HL-60/S4 treated with retinoic acid at 250 ng/mL for 4 days and 3 days (cell line): Measurements from ENCODE around the gene BORCS8.
"Not testable (repeated sequence)": the region's sequence is repeated elsewhere in the genome, so short reads cannot be mapped to it uniquely, and the experiment has no call there.

ENCODE experiments used
- in situ Hi-C: fragments of 300-500 bp; cut with MboI; formaldehyde crosslinking; loops from 2 replicates; pipeline ENCODE4 v1.7.0; 2022; ENCODE audit warnings: low sequenced_read_pairs

Gene BORCS8

DNA sequence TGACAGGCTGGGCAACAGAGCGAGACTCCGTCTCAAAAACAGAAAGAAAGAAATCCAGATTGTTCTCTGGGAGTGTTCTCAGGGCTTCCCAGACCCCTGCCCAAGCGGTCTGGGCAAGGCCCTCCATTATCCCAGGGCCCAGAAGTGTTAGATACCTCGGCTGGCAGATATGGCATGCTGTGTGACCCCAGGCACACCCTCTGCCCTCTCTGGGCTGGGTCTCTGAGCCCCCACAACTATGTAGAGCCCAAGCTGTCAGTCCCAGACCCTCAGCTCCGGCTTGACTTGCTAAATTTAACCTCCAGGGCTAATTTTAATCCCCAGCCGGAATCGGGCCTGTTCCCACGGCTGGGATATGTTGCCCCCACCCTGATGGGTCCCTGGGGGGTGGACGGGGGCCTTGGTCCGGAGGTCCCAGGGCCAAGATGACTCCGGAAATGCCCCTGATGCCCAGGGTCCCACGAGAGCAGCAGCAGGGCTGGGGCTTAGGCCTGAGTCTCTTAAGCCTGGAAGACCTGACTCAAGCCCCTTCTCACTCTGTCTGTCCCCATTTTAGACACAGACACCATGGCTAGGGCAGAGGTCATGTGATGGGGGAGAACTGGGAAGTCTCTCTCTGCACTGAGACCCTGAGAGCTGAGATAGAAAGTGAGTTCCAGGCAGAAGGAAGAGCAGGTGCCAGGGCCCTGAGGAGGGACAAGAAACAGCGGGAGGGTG lies 39.1 kb downstream of the BORCS8 start:
- in situ Hi-C loops: loop anchor here (25.0 kb wide), 1 partner anchor 334 kb away; no protein-coding TSS in a partner anchor

DNA sequence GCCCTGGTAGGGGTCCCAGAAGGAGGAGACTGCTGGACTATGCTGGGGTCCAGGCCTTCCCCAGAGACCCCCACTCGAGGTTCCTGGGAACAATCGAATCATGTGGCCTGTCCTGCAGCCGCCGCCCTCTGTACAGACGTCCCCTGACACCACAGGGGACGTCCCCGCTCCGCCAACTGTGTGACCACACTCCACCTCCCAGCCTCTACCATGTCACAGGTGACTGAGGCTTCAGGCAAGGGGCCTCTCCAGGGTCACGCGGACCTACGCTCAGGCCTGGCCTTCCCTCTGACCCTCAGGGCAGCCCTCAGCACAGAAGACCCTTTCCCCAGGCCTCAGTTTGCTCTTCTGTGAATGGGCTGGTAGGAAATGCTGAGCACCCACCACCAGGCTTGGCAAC lies 40.5 kb downstream of the BORCS8 start:
- in situ Hi-C loops: loop anchor here (25.0 kb wide), 1 partner anchor 336 kb away; no protein-coding TSS in a partner anchor

- in situ Hi-C loops: loop anchor here (10.0 kb wide), 1 partner anchor 95 kb away; no protein-coding TSS in a partner anchor
Measured at GRCh38 chr19:19149435-19149834, 42.5 kb downstream of the BORCS8 start.

GRCh38 chr19:19148504-19148903 lies 43.4 kb downstream of the BORCS8 start:
- in situ Hi-C loops: loop anchor here (10.0 kb wide), 1 partner anchor 94 kb away; no protein-coding TSS in a partner anchor

DNA sequence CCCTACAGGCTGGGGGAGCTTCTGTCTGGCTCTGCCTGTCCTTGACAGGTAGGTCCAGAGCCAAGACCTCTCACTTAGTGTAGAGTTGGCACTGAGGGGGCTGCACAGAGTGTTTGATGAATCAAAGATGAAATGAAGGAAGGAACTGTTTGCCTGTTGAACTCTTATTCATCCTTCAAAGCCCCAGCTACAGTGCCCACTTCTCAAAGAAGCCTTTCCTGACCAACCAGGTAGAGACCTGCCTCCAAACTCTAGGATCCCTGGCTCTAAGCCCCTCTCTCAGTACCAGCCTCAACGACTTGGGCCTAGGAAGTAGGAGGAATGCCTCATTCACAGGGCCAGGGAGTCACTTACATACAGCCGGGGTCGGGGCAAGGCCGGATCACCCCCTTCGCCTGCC lies 44.6 kb downstream of the BORCS8 start:
- in situ Hi-C loops: loop anchor here (10.0 kb wide), 1 partner anchor 93 kb away; no protein-coding TSS in a partner anchor

GRCh38 chr19:19146865-19147264 lies 45.1 kb downstream of the BORCS8 start:
- in situ Hi-C loops: loop anchor here (10.0 kb wide), 1 partner anchor 92 kb away; no protein-coding TSS in a partner anchor

DNA sequence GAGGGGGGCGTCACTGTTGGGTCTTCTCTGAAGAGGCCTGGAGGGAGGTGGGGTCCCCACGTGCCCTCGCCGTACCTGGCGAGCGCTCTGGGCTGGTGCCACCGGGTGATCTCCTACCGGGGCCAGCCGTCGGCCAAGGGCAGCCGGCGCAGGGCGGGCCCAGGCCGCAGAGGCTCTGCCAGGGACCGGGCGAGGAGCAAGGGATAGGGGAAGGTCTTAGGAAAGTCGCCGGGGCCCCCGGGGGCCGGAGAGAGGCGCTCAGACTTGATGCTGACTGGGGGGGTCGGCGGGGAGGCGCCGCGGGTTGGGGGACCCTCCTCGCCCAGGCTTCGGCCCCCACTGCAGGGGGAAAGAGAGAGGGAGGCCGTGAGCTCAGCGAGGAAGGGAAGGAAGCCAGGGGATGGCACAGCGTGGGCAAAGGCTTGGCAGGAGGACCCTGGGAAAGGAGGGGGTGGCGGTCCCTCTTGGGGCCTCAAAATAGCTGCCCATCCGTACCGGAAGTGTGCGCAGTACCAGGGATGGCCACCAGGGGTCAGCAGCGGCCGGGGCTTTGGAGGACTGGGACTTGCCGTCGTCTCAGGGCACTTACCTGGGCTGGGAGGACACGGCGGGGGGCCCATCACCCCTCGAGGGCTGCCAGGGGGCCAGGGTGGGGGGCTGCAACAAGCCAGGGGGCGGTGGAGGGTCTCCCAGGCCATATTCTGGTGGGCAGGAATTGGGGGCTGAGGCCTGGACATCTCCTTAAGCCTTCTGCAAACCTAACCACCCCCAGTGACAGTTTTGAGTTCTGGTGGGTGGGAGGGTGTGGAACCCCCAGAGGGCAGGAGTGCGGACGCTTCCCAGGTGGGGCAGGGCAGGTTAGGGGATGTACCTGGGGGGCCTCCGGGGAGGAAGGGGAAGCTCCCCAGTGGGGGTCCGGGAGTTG lies 46.0 kb downstream of the BORCS8 start:
- in situ Hi-C loops: loop anchor here (10.0 kb wide), 1 partner anchor 91 kb away; no protein-coding TSS in a partner anchor

- in situ Hi-C loops: loop anchor here (10.0 kb wide), 1 partner anchor 90 kb away; no protein-coding TSS in a partner anchor
Measured at GRCh38 chr19:19145281-19145680, 46.7 kb downstream of the BORCS8 start.

GRCh38 chr19:19142347-19142746 lies 49.6 kb downstream of the BORCS8 start:
- in situ Hi-C loops: loop anchor here (10.0 kb wide), 1 partner anchor 88 kb away; no protein-coding TSS in a partner anchor

GRCh38 chr19:19140476-19140875 lies 51.5 kb downstream of the BORCS8 start:
- in situ Hi-C loops: loop anchor here (10.0 kb wide), 1 partner anchor 86 kb away; no protein-coding TSS in a partner anchor

GRCh38 chr19:19139876-19140229 lies 52.1 kb downstream of the BORCS8 start:
- in situ Hi-C loops: loop anchor here (10.0 kb wide), 1 partner anchor 85 kb away; no protein-coding TSS in a partner anchor

- in situ Hi-C loops: no loop called here
Measured at GRCh38 chr19:19138109-19138981, 53.6 kb downstream of the BORCS8 start, which contains the start of gene TMEM161A. TSS of gene TMEM161A (minus strand) at chr19:19138478. CDS start at chr19:19138428, 50 bp downstream.

DNA sequence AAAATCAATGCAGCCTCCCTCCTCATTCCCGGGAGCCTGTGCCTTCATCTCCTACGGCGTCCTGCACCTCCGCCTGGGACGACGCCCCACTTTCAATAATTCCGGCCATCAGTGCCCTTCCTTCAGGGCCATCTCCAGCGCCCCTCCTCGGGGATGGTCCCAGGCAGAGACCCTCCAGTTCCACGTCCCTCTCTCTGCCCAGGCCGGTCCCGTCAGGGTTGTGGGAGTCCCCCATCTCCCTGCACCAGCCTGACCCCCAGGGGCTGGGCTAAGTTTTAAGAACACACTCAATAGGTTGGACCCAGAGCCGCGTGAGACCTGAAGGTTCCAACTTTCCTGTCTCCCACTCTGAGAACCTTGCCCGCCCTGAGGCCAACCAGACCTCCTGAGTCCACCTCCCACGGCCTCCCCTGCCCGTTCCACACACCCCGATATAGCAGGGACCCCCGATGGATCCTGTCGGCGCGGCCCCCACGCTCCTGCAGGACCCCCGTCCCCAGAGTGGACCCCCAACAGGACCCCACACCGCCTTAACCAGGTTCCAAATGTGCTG lies 54.3 kb downstream of the BORCS8 start:
- in situ Hi-C loops: no loop called here

- in situ Hi-C loops: not testable (repeated sequence)
Measured at GRCh38 chr19:19135713-19136112, 56.2 kb downstream of the BORCS8 start.

- in situ Hi-C loops: no loop called here
Measured at GRCh38 chr19:19134687-19135158, 57.2 kb downstream of the BORCS8 start.

DNA sequence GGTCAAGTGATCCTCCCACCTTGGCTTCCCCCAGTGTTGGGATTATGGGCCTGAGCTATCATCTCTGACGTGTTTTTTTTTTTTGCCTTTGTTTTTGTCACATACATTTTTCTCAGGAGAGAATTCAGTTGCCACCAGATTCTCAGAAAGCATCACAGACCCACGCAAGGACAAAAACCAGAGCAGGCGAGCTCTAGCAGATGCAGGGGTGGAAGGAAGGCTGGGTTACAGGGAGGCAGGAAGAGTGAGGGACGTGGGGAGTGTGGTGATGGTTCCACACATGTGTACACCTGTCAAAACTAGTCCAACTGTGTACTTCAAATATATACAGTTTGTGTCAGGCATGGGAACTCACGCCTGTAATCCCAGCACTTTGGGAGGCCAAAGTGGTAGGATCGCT lies 58.0 kb downstream of the BORCS8 start:
- in situ Hi-C loops: no loop called here

GRCh38 chr19:19132912-19133311 lies 59.0 kb downstream of the BORCS8 start:
- in situ Hi-C loops: no loop called here

- in situ Hi-C loops: no loop called here
Measured at GRCh38 chr19:19131989-19132388, 60.0 kb downstream of the BORCS8 start.
